HG03460 (cell line): ENCODE data around the gene IQCH.

ENCODE experiments used
- ATAC-seq: cut with Tn5 transposase; IDR thresholded peaks from one replicate; pipeline ENCODE4 v1.9.1; 2021; ENCODE audit not compliant: unreplicated experiment

IQCH gene

GRCh38 chr15:67296684-67297083 lies 42.1 kb downstream of the IQCH start:
- no peak for ATAC-seq

- ATAC-seq: no peak
These were observed 45.9 kb downstream of the IQCH start for GRCh38 chr15:67300266-67301025.

- no peak for ATAC-seq
These were observed 49.1 kb downstream of the IQCH start for GRCh38 chr15:67303490-67304363.

GRCh38 chr15:67304778-67305177 lies 50.2 kb downstream of the IQCH start:
- no peak for ATAC-seq

- no peak for ATAC-seq
These were observed 50.9 kb downstream of the IQCH start for GRCh38 chr15:67305506-67305905.

GRCh38 chr15:67307156-67307555 lies 52.6 kb downstream of the IQCH start:
- no peak for ATAC-seq

GRCh38 chr15:67307889-67308597 lies 53.5 kb downstream of the IQCH start:
- ATAC-seq: no peak

GRCh38 chr15:67311731-67312130 lies 57.1 kb downstream of the IQCH start:
- ATAC-seq: no peak

- ATAC-seq: no peak
These were observed 65.4 kb downstream of the IQCH start for GRCh38 chr15:67319961-67320360.

- ATAC-seq: no peak
These were observed 66.8 kb downstream of the IQCH start for GRCh38 chr15:67321352-67321751.

GRCh38 chr15:67322481-67322880 lies 67.9 kb downstream of the IQCH start:
- no peak for ATAC-seq

GRCh38 chr15:67327312-67327711 lies 72.7 kb downstream of the IQCH start:
- ATAC-seq: no peak

GRCh38 chr15:67327737-67328136 lies 73.2 kb downstream of the IQCH start:
- ATAC-seq: no peak

GRCh38 chr15:67329984-67330733 lies 75.6 kb downstream of the IQCH start:
- no peak for ATAC-seq

GRCh38 chr15:67331676-67332075 lies 77.1 kb downstream of the IQCH start:
- ATAC-seq: no peak

GRCh38 chr15:67335026-67335425 lies 80.4 kb downstream of the IQCH start:
- no peak for ATAC-seq

GRCh38 chr15:67335534-67336222 lies 81.1 kb downstream of the IQCH start:
- no peak for ATAC-seq

- ATAC-seq: no peak
These were observed 86.0 kb downstream of the IQCH start for GRCh38 chr15:67340630-67341029.

GRCh38 chr15:67341539-67341938 lies 87.0 kb downstream of the IQCH start:
- ATAC-seq: no peak

GRCh38 chr15:67343206-67343605 lies 88.6 kb downstream of the IQCH start:
- no peak for ATAC-seq
